Epithelial cell of proximal tubule (primary cell): ENCODE data around the gene FAM107B. TPM values are rescaled to one million over a fixed set of nuclear protein-coding genes. Genes with fewer than 3 reads are reported as not detected.

Experiments
- DNase-seq: peaks from one replicate; pipeline ENCODE4 v3.0.0-alpha.2; 2011; ENCODE audit warnings: low read depth
- H3K4me3 ChIP-seq: 2 replicates; pipeline ENCODE4 v1.5.1; 2011; ENCODE audit warnings: low read depth, mild to moderate bottlenecking, low read length
- CTCF ChIP-seq: conservative IDR thresholded peaks from 2 replicates; pipeline ENCODE4 v1.5.1; 2012; ENCODE audit warnings: low read depth, mild to moderate bottlenecking, low read length
- total RNA-seq: library from RNA; depleted of rRNA; stranded (reverse); fragments of >200 nt; gene quantifications from 2 replicates; pipeline ENCODE4 v1.2.3, GENCODE V29; 2015

The FAM107B gene
- total RNA-seq, 1 donor from 2014 or later = 46.0 TPM

GRCh38 chr10:14761372-14761771, 13.3 kb downstream of the FAM107B start:
- DNase-seq = no peak
- TF ChIP-seq CTCF = no peak

DNA sequence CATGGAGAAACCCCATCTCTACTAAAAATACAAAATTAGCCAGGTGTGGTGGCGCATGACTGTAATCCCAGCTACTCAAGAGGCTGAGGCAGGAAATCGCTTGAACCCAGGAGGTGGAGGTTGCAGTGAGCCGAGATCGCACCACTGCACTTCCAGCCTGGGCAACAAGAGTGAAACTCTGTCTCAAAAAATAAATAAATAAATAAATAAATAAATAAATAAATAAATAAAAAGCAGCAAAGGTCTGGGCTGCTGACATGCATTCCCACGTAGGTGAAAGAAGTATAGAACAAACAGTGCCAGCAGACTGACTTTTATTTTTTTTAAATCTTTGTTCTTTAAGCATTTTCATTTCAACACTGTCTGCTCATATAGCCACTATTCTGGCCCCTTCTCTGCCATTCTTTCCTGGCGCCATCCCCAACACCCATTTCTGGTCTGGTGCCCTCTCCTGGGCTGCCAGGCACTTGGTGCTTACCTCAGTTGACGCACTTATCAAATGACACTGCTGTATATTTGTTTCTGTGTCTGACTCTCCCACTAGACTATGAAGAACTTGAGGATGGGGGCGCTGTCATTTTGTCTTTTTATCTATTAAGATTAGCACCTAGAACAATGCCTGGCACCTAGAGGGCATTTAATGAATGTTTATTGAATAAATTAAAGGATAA, 15.6 kb downstream of the FAM107B start:
- TF ChIP-seq CTCF = peak; percentile 54
- H3K4me3 ChIP-seq = no peak overlapping the region
- DNase-seq = no peak

More at GRCh38 chr10:14761372-14761771, 13.3 kb downstream of the FAM107B start:
- H3K4me3 ChIP-seq = no peak overlapping the region

- DNase-seq = no peak
- TF ChIP-seq CTCF = no peak
- no peak overlapping the region for H3K4me3 ChIP-seq
Observed at GRCh38 chr10:14758451-14758850, 16.2 kb downstream of the FAM107B start.

DNA sequence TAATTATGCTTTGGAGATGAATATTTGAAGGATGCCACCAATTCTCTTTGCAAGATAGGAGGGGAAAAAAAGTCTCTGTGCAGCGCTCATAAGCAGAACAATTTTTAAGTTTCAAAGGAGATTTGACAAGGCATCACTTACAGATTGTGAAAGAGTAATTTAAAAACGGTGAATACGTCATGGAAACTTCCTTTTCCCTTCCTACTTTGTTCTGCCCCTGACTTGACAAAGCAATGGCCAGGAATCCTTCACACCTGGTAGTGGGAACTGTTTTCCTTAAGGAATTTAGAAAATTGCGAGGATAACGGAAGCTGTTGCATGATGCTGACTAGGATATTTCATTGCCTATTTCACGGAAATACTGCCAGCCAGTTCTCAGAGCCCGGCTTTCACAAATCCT, 16.7 kb downstream of the FAM107B start:
- no peak for TF ChIP-seq CTCF
- DNase-seq = no peak
- no peak overlapping the region for H3K4me3 ChIP-seq

GRCh38 chr10:14757394-14757793, 17.3 kb downstream of the FAM107B start:
- no peak overlapping the region for H3K4me3 ChIP-seq
- no peak for TF ChIP-seq CTCF
- DNase-seq = no peak

- no peak for DNase-seq
- no peak overlapping the region for H3K4me3 ChIP-seq
- no peak for TF ChIP-seq CTCF
Observed at GRCh38 chr10:14753441-14753840, 21.3 kb downstream of the FAM107B start.

DNA sequence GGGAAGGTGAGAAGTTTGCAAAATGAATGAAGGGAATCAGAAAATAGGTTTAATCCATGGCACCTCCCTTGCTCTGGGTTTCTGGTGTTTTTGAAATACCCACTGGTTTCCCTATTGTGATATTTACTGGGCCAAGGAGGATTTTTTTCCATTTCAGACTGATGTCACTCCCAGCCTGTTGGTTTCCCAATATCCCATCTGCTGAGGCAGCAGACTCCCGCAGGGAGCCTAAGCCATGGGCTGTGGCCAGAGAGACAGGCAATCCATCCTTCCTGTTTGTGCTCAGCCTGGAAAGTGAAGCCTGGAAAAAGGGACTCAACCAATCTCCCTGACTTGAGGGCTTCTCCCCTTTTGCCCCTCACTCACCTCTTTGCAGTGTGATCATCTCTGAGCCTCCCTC, 22.8 kb downstream of the FAM107B start:
- no peak for TF ChIP-seq CTCF
- DNase-seq = no peak
- H3K4me3 ChIP-seq = no peak overlapping the region
